Mammary epithelial cell (primary cell): ENCODE results near the gene PTPN7.

Source experiments
- EZH2 ChIP-seq: IDR thresholded peaks from 2 replicates; pipeline ENCODE4 v1.6.1; 2012; ENCODE audit warnings: low read length, inconsistent platforms, borderline replicate concordance
- TF ChIP-seq, protein P1 (sequence below), 2 donors: IDR thresholded peaks in 1 of 2; conservative IDR thresholded peaks in 1 of 2; 2 replicates each; pipeline ENCODE4 v1.5.1; 2011 to 2012; ENCODE audit warnings: inconsistent platforms in 2 of 2, low read length in 2 of 2, mild to moderate bottlenecking in 2 of 2, control low read depth in 1 of 2, low read depth in 1 of 2; ENCODE audit not compliant: insufficient read depth in 1 of 2; ENCODE audit errors: extremely low read depth in 1 of 2

DNA sequence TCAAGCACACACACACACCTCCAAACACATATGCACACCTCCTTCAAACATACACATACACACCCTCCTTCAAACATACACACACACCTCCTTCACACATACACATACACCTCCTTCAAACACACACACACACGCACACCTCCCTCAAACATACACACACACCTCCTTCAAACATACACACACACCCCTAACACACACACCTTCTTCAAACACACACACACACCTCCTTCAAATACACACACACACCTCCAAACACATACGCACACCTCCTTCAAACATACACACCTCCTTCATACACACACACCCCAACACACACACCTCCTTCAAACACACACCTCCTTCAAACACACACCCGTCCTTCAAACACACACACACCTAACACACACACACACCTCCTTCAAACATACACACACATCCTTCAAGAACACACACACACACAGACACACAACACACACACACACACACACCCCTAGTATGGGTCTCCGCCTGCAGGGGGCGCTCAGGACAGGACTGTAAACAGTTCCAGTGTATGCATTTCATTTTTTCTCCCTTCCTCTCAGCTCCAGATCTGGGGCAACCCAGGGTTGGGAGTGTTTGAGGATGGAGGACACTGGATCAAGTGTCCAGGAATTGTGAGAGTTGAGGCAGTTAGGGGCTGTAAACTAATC lies 45.3 kb upstream of the PTPN7 start:
- TF ChIP-seq, protein P1, sequence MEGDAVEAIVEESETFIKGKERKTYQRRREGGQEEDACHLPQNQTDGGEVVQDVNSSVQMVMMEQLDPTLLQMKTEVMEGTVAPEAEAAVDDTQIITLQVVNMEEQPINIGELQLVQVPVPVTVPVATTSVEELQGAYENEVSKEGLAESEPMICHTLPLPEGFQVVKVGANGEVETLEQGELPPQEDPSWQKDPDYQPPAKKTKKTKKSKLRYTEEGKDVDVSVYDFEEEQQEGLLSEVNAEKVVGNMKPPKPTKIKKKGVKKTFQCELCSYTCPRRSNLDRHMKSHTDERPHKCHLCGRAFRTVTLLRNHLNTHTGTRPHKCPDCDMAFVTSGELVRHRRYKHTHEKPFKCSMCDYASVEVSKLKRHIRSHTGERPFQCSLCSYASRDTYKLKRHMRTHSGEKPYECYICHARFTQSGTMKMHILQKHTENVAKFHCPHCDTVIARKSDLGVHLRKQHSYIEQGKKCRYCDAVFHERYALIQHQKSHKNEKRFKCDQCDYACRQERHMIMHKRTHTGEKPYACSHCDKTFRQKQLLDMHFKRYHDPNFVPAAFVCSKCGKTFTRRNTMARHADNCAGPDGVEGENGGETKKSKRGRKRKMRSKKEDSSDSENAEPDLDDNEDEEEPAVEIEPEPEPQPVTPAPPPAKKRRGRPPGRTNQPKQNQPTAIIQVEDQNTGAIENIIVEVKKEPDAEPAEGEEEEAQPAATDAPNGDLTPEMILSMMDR (conservative IDR thresholded peaks at IDR 0.05 in 1 of 2, IDR thresholded peaks at IDR 0.05 in 1 of 2; ENCODE audit: extremely low read depth in 1 of 2, insufficient read depth in 1 of 2, low read depth in 1 of 2, low read length in 2 of 2) = peak; percentile 6 to 39
- no peak for TF ChIP-seq EZH2
